PC-3 (cell line): Measurements from ENCODE around the gene TTYH2. TPM values are rescaled to one million over a fixed set of nuclear protein-coding genes. Genes with fewer than 3 reads are reported as not detected.
A peak's percentile ranks its signal among the peaks of the same experiment; 100 is the strongest.
"Not testable (repeated sequence)": the region's sequence is repeated elsewhere in the genome, so short reads cannot be mapped to it uniquely, and the experiment has no call there.

Experiments
- ATAC-seq: fragments of 200-7000 bp; cut with Tn5 transposase; 2 replicates; pipeline ENCODE4 v1.9.1; 2020; ENCODE audit warnings: mild to moderate bottlenecking, moderate library complexity
- BruUV-seq: library from RNA; stranded (reverse); fragments of 400-500 nt; replicated peaks from 2 replicates; lab custom pipeline; 2021; lab: Mats Ljungman, UMichigan
- CTCF ChIA-PET: fragments of 300-600 bp; sonication (Branson Sonifier 250); formaldehyde crosslinking; loops from one replicate; lab custom pipeline; 2022; ENCODE audit warnings: antibody characterized with exemption; lab: Charles Lee
- POLR2A ChIA-PET: fragments of 300-600 bp; sonication (Branson Sonifier 250); formaldehyde crosslinking; loops from one replicate; lab custom pipeline; 2022; ENCODE audit warnings: antibody characterized with exemption; ENCODE audit not compliant: unreplicated experiment; lab: Charles Lee
- DNase-seq: peaks from one replicate; pipeline ENCODE4 v3.0.0-alpha.2; 2015
- H2AFZ ChIP-seq: fragments of 300-600 bp; sonication (generic); 2 replicates; pipeline ENCODE4 v1.6.0; 2016; ENCODE audit warnings: antibody characterized with exemption, low read length
- H3F3A ChIP-seq: fragments of 300-600 bp; sonication (generic); one replicate; pipeline ENCODE4 v1.6.0; 2017; ENCODE audit warnings: antibody characterized with exemption, low read length, control low read depth, mild to moderate bottlenecking; ENCODE audit not compliant: unreplicated experiment
- H3K27ac ChIP-seq: fragments of 300-600 bp; sonication (generic); 2 replicates; pipeline ENCODE4 v1.5.1; 2016; ENCODE audit warnings: mild to moderate bottlenecking, low read length
- H3K27me3 ChIP-seq: fragments of 300-600 bp; sonication (generic); 2 replicates; pipeline ENCODE4 v1.6.1; 2016; ENCODE audit warnings: low read length, mixed read lengths
- H3K36me3 ChIP-seq: fragments of 300-600 bp; sonication (generic); 2 replicates; pipeline ENCODE4 v1.6.1; 2016; ENCODE audit warnings: low read depth, mixed run types, low read length, mixed read lengths
- H3K4me1 ChIP-seq: fragments of 300-600 bp; sonication (generic); 2 replicates; pipeline ENCODE4 v1.5.1; 2016; ENCODE audit warnings: low read length; ENCODE audit not compliant: insufficient read depth
- H3K4me2 ChIP-seq: fragments of 300-600 bp; sonication (generic); 2 replicates; pipeline ENCODE4 v1.6.0; 2016; ENCODE audit warnings: low read length
- H3K4me3 ChIP-seq: fragments of 300-600 bp; sonication (generic); 2 replicates; pipeline ENCODE4 v1.5.1; 2016; ENCODE audit warnings: mild to moderate bottlenecking, low read length, mixed read lengths
- H3K79me2 ChIP-seq: fragments of 300-600 bp; sonication (generic); 2 replicates; pipeline ENCODE4 v1.6.1; 2017; ENCODE audit warnings: low read length, mixed read lengths
- H3K9ac ChIP-seq: fragments of 300-600 bp; sonication (generic); 2 replicates; pipeline ENCODE4 v1.6.0; 2016; ENCODE audit warnings: mild to moderate bottlenecking, low read length
- H3K9me2 ChIP-seq: fragments of 300-600 bp; sonication (generic); replicated peaks from 2 replicates; pipeline ENCODE4 v1.6.1; 2016; ENCODE audit warnings: mixed run types, low read length, mixed read lengths
- H3K9me3 ChIP-seq: fragments of 300-600 bp; sonication (generic); 2 replicates; pipeline ENCODE4 v1.6.1; 2016; ENCODE audit warnings: low read length, mixed read lengths
- H4K20me1 ChIP-seq: fragments of 300-600 bp; sonication (generic); 2 replicates; pipeline ENCODE4 v1.6.1; 2016; ENCODE audit warnings: low read length, mixed read lengths
- EZH2 ChIP-seq: fragments of 300-600 bp; sonication (generic); IDR thresholded peaks from one replicate; pipeline ENCODE4 v1.6.1; 2017; ENCODE audit warnings: antibody characterized with exemption, mild to moderate bottlenecking, low read length; ENCODE audit not compliant: unreplicated experiment
- EZH2phosphoT487 ChIP-seq: fragments of 300-600 bp; sonication (generic); IDR thresholded peaks from 2 replicates; pipeline ENCODE4 v1.6.1; 2018; ENCODE audit warnings: mild to moderate bottlenecking, antibody characterized with exemption, low read length, borderline replicate concordance
- intact Hi-C: fragments of 100-400 bp; cut with micrococcal nuclease; formaldehyde crosslinking; loops from 2 replicates; pipeline ENCODE4 v1.9.0; 2023
- total RNA-seq: library from RNA; depleted of rRNA; stranded (reverse); fragments of >200 nt; gene quantifications from 2 replicates; pipeline ENCODE4 v1.2.3, GENCODE V29; 2014
- TF ChIP-seq, protein P1 (sequence below): fragments of 300-600 bp; sonication (generic); conservative IDR thresholded peaks from 2 replicates; pipeline ENCODE4 v1.5.1; 2017; ENCODE audit warnings: antibody characterized with exemption, low read depth, mild to moderate bottlenecking, low read length

Gene TTYH2
- total RNA-seq, 1 experiment from 2014 or later = 17.6 TPM

DNA sequence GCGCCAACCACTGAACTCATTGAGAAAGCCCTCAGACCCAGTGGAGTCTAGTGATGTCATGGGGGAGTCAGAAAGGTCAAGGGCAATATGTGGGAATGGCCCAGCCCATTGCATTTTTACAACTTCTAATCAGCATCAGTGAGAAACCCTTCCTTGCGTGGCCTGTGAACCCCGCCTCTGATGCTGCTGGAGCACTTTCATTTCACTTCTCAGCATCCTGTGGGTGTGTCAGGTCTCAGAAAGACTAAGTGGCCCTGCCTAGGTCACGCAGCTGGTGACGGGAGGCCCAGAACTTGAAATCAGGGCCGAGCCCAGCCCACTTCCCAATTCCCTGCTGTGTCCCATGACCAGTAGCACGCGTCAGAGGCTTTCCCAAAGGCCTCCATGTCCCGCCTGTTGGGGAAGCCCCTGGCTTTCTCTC, 66.7 kb downstream of the TTYH2 start:
- no TSS peak for BruUV-seq
- Histone ChIP-seq H3K4me2 (no peak overlapping the region), H3F3A (no peaks in the 10 kb centered on the region), H3K9ac (no peak overlapping the region), H4K20me1 (no peaks in the 10 kb centered on the region), H3K36me3 (no peaks in the 10 kb centered on the region), H3K79me2 (no peaks in the 10 kb centered on the region), H3K27me3 (no peaks in the 10 kb centered on the region), H3K27ac (no peak overlapping the region), H3K4me1 (peaks cover 13% of the 10 kb centered on the region), H3K4me3 (no peak overlapping the region), H3K9me2 (no peaks in the 10 kb centered on the region), H2AFZ (no peak overlapping the region), H3K9me3 (no peaks in the 10 kb centered on the region)
- ATAC-seq = no peak
- POLR2A ChIA-PET = no interaction called here
- DNase-seq = no peak
- CTCF ChIA-PET = no interaction called here
- intact Hi-C loops = loop anchor here (5.0 kb wide), 1 partner anchor 68 kb away; the partner anchor contains the start of gene TTYH2
- no peak for TF ChIP-seq EZH2
- no peak for TF ChIP-seq EZH2phosphoT487
- TF ChIP-seq, protein P1, sequence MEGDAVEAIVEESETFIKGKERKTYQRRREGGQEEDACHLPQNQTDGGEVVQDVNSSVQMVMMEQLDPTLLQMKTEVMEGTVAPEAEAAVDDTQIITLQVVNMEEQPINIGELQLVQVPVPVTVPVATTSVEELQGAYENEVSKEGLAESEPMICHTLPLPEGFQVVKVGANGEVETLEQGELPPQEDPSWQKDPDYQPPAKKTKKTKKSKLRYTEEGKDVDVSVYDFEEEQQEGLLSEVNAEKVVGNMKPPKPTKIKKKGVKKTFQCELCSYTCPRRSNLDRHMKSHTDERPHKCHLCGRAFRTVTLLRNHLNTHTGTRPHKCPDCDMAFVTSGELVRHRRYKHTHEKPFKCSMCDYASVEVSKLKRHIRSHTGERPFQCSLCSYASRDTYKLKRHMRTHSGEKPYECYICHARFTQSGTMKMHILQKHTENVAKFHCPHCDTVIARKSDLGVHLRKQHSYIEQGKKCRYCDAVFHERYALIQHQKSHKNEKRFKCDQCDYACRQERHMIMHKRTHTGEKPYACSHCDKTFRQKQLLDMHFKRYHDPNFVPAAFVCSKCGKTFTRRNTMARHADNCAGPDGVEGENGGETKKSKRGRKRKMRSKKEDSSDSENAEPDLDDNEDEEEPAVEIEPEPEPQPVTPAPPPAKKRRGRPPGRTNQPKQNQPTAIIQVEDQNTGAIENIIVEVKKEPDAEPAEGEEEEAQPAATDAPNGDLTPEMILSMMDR = no peak

DNA sequence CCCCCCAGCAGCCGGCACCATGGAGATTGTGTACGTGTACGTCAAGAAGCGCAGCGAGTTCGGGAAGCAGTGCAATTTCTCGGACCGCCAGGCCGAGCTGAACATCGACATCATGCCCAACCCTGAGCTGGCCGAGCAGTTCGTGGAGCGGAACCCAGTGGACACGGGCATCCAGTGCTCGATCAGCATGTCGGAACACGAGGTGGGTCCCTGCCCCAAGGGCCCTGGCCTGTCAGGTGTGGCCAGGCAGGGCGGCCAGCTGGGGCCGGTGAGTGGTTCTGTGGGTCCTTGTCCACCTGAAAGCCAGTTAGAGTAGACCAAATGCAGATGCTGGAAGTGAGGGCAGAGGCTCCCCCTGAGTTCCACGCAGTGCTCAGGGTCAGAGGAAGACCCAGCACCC, 68.4 kb downstream of the TTYH2 start:
- DNase-seq (no peak), ATAC-seq (no peak)
- Histone ChIP-seq H3K27ac (peak overlapping the region; percentile 71; the same call in 1 of the 2 replicates), H3K9ac (no peak overlapping the region), H3K36me3 (no peaks in the 10 kb centered on the region), H3K4me3 (no peak overlapping the region), H3K27me3 (no peaks in the 10 kb centered on the region), H3K4me2 (no peak overlapping the region), H3K79me2 (no peaks in the 10 kb centered on the region), H2AFZ (no peak overlapping the region), H4K20me1 (no peaks in the 10 kb centered on the region), H3K4me1 (peaks cover 13% of the 10 kb centered on the region), H3F3A (no peaks in the 10 kb centered on the region), H3K9me3 (no peaks in the 10 kb centered on the region), H3K9me2 (no peaks in the 10 kb centered on the region)
- POLR2A ChIA-PET = no interaction called here
- TF ChIP-seq EZH2phosphoT487 (no peak), EZH2 (no peak)
- TF ChIP-seq, protein P1 = no peak
- no TSS peak for BruUV-seq
- intact Hi-C loops = loop anchor here (5.0 kb wide), 1 partner anchor 69 kb away; the partner anchor contains the start of gene TTYH2
- CTCF ChIA-PET = interaction anchor here (0.8 kb wide), 1 partner anchor 69 kb away, joined by 7 read pairs; no protein-coding TSS in a partner anchor

DNA sequence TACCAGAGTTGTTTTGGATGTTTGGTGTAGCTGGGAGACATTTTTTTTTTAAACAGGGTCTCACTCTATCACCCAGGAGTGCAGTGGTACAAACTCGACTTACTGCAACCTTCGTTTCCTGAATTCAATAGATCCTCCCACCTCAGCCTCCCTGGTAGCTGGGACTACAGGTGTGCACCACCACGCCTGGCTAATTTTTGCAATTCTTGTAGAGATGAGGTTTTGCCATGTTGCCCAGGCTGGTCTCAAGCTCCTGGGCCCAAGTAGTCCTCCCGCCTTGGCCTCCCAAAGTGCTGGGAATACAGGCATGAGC, 68.9 kb downstream of the TTYH2 start:
- Histone ChIP-seq H3K4me2 (peak overlapping the region; percentile 50), H2AFZ (0 out of 2 replicates have a peak overlapping the region, but pooled peaks have one; percentile 12), H3K9ac (peak overlapping the region; percentile 13; the same call in 1 of the 2 replicates), H3K27ac (peak overlapping the region; percentile 71), H3K4me1 (peaks cover 13% of the 10 kb centered on the region)
- intact Hi-C loops = loop anchor here (5.0 kb wide), 1 partner anchor 70 kb away; the partner anchor contains the start of gene TTYH2
- H3K4me3 ChIP-seq, H3K27me3 ChIP-seq, BruUV-seq, H3F3A ChIP-seq, H3K79me2 ChIP-seq, H3K36me3 ChIP-seq, H4K20me1 ChIP-seq, ATAC-seq, DNase-seq, H3K9me3 ChIP-seq, H3K9me2 ChIP-seq: not testable (repeated sequence)
- ChIA-PET CTCF (interaction anchor here (0.8 kb wide), 1 partner anchor 69 kb away, joined by 7 read pairs; no protein-coding TSS in a partner anchor), POLR2A (interaction anchor here (0.7 kb wide), 1 partner anchor 1053 kb away, joined by 9 read pairs; no protein-coding TSS in a partner anchor)
